Mammary microvascular endothelial cell (primary cell): Measurements from ENCODE around the gene SLC49A3. TPM values are rescaled to one million over a fixed set of nuclear protein-coding genes. Genes with fewer than 3 reads are reported as not detected.

Source experiments
- total RNA-seq: library from RNA; depleted of rRNA; stranded (reverse); fragments of >200 nt; gene quantifications from 2 replicates; pipeline ENCODE4 v1.2.3, GENCODE V29; 2015

Gene SLC49A3
- total RNA-seq = 7.9 and 9.4 TPM in 2 replicates

DNA sequence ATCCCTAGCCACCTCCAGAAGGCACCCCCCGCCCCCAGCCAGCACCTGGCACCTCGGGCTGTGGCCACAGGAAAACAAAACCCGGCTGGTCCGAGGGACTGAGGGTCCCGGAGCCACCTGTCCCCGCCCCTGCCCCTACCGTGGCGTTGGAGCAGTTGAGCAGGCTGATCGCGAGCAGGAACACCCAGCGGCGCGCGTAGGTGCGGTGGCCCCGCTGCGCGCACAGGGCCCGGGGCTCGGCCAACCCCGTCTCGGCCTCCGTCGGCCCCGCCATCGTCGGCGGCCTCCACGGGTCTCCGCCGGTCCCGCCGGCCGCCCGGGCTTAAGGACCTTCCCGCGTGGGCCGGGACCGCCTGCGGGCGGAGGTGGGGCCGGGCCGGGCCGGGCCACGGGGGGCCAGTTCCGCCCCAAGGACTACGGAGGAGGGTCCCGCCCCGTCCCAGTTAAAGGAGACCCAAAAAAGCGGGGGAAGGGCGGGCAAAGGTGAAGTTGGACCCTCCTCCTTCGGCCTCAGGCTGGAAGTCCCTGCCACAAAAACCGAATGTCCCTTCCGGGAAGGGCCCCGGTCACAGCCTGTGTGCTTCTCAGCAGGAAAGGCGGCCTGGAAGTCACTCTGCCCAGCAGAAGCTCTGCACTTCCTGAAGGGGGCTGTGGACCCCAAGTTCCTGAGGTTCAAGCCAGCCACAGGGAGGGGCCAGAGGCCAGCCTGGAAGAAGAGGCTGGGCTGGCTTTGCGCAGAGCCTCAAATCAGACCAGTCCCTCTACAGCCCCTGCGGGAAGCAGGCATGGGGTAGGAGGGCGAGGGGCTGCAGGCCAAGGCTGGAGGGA lies at the start of gene SLC49A3:
Gene SLC49A3, minus strand, starts transcription at position 298 of the 828 bp plus-strand sequence. Its CDS starts 24 bp downstream, at position 274.

DNA sequence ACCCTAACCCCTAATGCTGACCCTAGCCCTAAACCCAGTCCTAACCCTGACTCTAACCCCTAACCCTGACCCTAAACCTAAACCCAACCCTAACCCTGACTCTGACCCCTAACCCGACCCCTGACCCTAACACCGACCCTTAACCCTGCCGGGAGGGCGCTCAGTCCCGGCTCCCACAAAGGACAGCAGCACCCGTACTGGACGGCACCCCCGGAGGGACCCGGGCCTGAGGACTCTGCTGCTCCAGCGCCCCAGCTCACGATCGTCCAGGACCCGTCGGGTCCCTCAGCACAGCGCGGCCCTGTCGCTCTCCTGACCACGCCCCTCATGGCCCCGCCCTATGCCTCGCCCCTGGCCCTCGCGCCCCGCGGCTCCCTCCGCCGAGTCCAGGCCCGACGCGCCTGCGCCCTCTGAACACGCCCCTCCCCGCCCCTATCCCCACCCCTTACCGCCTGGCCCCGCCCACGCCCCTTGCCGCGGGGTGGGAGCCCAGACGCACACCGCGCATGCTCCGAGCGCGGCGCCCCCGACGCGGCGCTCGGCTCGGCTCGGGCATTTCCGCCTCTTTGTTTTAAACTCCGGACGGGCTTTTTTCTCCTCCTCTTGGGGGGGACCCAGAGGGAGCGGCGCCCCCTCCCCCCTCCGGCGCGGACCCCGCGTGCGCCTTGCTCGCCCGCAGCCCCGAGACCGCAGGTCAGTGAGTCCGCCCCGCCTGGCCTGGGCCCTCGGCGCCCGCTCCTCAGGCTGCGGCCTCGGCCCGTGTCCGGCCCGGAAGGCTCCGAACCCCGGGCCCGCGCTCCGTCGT lies 16.5 kb upstream of the SLC49A3 start, which contains the start of gene PCGF3:
Gene PCGF3, plus strand, starts transcription at position 555 of the 805 bp plus-strand sequence. CDS start 27,849 bp downstream, outside the sequence.

DNA sequence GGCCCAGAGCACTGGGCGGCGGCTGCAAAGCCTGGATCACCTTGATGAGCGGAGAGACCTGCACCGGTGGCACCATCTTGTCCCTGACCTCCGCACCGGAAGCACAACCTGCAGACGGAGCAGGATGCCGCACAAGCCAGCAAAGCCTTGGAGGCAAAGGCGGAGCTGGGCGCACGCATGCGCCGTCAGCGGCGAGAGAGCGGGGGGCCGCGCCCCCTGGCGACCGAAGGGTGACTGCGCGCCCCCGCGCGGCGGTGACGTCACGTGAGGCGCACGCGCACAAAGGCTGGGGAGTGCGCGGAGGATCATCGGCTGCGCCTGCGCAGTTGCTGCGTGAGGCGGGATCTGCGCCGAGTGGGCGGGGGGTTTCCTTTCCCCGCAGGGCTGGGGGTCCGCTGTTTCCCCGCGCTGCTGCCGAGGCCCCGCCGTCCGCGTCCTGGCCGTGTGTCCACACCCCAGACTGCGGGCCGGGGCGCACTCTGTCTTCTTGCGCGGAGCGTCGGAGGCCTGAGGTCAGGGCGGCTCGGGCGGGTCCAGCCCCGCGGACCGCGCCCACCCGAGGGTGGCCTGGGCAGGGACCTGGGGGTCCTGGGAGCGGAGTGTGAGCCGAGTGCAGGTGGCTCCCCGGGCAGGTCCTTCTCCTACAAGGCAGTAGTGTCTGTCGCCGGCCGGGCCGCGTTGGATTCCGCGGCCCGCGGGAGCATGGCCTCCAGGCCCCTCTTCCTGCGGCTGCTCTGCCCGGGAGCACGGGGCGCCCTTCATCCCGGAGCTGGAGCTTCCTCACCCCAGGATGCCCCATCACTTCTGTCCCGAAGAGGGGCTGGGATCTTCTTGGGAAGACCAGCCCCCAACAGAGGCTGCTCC lies 14.5 kb downstream of the SLC49A3 start, which contains the start of the genes ATP5ME and MYL5:
Gene ATP5ME, minus strand, starts transcription at position 105 of the 864 bp plus-strand sequence. Its CDS starts 29 bp downstream, at position 76.
Gene MYL5, plus strand, starts transcription at position 371 of the 864 bp plus-strand sequence. CDS start 3,485 bp downstream, outside the sequence.

Other genes starting within 250 kb of the SLC49A3 start
- gene ZNF721, start 190.0 kb downstream of the SLC49A3 start, total RNA-seq = 9.9 and 13.9 TPM in 2 replicates
- 30.7 and 30.8 TPM in 2 replicates for gene PIGG, start 189.9 kb downstream of the SLC49A3 start, total RNA-seq
- gene TMEM271, start 112.9 kb downstream of the SLC49A3 start, total RNA-seq = not detected in 2 replicates
- 0.98 TPM in 1 of 2 replicates, not detected in the other for gene PDE6B, start 63.6 kb downstream of the SLC49A3 start, total RNA-seq
- 188 and 213 TPM in 2 replicates for gene ATP5ME, start 14.9 kb downstream of the SLC49A3 start, total RNA-seq
- gene MYL5, start 14.6 kb downstream of the SLC49A3 start, total RNA-seq = 2.4 and 3.9 TPM in 2 replicates
- gene PCGF3, start 16.7 kb upstream of the SLC49A3 start, total RNA-seq = 39.5 and 41.2 TPM in 2 replicates
- gene CPLX1, start 137.0 kb upstream of the SLC49A3 start, total RNA-seq = 0.20 TPM in 2 replicates
- gene GAK, start 243.2 kb upstream of the SLC49A3 start, total RNA-seq = 146 and 159 TPM in 2 replicates
- 12.8 and 16.7 TPM in 2 replicates for gene TMEM175, start 243.3 kb upstream of the SLC49A3 start, total RNA-seq